ENCODE measurements around the gene C2CD4A.

C2CD4A gene

DNA sequence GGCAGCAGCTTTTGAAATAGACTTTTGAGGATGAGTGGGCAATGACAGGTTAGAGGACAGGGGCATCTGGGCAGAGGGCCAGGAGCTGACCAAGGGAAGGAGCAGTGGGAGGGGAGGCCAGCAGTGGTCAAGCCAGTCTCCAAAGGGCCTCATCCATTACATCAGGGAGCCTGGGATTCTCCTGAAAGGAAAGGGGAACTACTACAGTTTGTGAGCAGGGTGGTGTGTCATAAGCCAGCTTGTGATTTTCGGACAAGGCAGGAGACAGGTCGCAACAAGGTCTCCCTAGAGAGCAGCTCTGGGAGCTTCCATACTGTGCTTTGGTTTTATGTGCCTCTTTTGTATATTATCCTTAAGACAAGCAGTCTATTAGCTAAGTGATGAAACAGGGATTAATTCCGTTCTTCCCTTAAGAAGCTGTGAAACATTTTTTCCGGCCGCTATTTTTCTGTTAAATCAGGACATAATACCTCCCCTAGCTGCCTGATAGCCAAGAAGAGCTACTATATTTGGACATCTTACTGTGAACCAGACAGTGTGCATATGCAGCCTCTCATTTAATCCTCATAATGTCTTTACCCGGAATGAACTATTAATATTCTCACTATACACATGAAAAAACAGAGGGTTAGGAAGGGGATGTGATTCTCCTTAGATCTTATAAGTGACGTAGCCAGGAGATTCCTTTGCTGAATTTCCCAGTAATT lies 51.9 kb downstream of the C2CD4A start:
- Histone ChIP-seq H3K27ac (ENCODE audit: low read depth, low read length) (no peak overlapping the region), H3K4me3 (ENCODE audit: low read depth, low read length) (no peak overlapping the region), H3K36me3 (ENCODE audit: control insufficient read depth, insufficient read depth, low read length) (no peaks in the 10 kb centered on the region), H3K4me1 (ENCODE audit: control insufficient read depth, insufficient read depth, low read length) (peaks cover 6% of the 10 kb centered on the region), H3K9ac (ENCODE audit: low read length) (no peak overlapping the region), H3K27me3 (ENCODE audit: control insufficient read depth, insufficient read depth, low read length) (no peaks in the 10 kb centered on the region), H3K9me3 (ENCODE audit: control insufficient read depth, insufficient read depth, low read depth, low read length) (no peaks in the 10 kb centered on the region)

DNA sequence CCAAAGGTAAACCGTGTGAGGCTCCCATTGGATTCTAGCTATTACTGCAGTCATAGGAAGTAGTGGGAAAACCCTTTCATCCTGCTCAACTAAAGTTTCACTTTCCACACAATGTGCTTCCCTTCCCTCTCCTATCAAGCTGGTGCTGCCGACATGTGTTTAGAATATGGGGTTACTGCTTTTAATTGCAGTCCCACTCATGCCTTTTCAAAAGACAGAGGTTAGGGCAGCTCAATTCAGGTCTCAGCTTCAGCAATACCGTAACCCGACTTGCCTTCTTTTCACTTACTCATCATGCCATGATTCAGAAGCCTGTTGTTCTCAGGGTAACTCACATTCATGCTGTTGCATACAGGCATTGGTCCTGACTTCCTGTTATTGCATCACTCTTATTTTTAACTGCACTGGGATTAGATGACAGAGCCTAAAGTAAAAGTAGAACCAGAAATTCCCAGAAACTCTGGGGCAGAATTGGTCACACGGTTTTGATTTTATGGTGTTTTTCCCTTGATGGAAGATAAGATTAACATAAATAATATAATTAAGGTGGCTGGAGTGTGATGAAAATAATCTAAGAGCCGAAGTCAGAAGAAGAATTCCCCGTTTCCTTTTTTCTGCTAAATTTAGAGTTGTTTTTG lies 52.6 kb downstream of the C2CD4A start:
- H3K36me3 ChIP-seq (ENCODE audit: control insufficient read depth, insufficient read depth, low read length): no peaks in the 10 kb centered on the region
- H3K27me3 ChIP-seq (ENCODE audit: control insufficient read depth, insufficient read depth, low read length): no peaks in the 10 kb centered on the region
- H3K9me3 ChIP-seq (ENCODE audit: control insufficient read depth, insufficient read depth, low read depth, low read length): no peaks in the 10 kb centered on the region
- H3K4me3 ChIP-seq (ENCODE audit: low read depth, low read length): no peak overlapping the region
- peaks cover 10% of the 10 kb centered on the region for H3K4me1 ChIP-seq (ENCODE audit: control insufficient read depth, insufficient read depth, low read length)
- no peak overlapping the region for H3K9ac ChIP-seq (ENCODE audit: low read length)
- H3K27ac ChIP-seq (ENCODE audit: low read depth, low read length): no peak overlapping the region

DNA sequence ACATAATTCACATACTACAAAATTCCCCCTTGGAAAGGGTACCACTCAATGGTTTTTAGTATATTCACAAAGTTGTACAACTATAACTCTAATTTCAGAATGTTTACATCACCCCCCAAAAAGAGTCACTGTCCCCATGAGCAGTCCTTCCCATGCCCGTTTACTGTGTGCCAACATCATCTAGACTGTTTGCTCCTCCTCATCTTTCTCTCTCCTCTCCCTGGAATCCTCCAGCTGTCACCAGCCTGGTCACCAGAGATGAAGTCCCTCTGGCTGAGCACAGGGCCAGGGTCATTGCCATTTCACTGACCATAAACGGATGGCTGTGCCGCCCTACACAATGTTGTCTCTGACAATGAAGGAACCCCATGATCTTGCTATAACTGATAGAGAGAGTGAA lies 53.1 kb downstream of the C2CD4A start:
- H3K4me3 ChIP-seq (ENCODE audit: low read depth, low read length): no peak overlapping the region
- H3K27ac ChIP-seq (ENCODE audit: low read depth, low read length): no peak overlapping the region
- no peaks in the 10 kb centered on the region for H3K36me3 ChIP-seq (ENCODE audit: control insufficient read depth, insufficient read depth, low read length)
- H3K4me1 ChIP-seq (ENCODE audit: control insufficient read depth, insufficient read depth, low read length): peaks cover 13% of the 10 kb centered on the region
- no peaks in the 10 kb centered on the region for H3K9me3 ChIP-seq (ENCODE audit: control insufficient read depth, insufficient read depth, low read depth, low read length)
- H3K27me3 ChIP-seq (ENCODE audit: control insufficient read depth, insufficient read depth, low read length): no peaks in the 10 kb centered on the region
- no peak overlapping the region for H3K9ac ChIP-seq (ENCODE audit: low read length)

Data from HUES6 (cell line).